ENCODE data around the gene MTFP1. TPM values are rescaled to one million over a fixed set of nuclear protein-coding genes. Genes with fewer than 3 reads are reported as not detected.

MTFP1 gene
- total RNA-seq, 1 experiment from 2014 or later, result 46.2 TPM

GRCh38 chr22:30411780-30412179 is 13.8 kb upstream of the MTFP1 start:
- Histone ChIP-seq H3K4me3 (no peak overlapping the region), H3K27me3 (replicated peaks) (no peaks in the 10 kb centered on the region), H3K27ac (no peak overlapping the region), H3K9me3 (replicated peaks) (no peaks in the 10 kb centered on the region), H3K4me1 (replicated peaks) (peaks cover 6% of the 10 kb centered on the region; the same call in 1 of the 2 replicates), H3K36me3 (peaks cover 73% of the 10 kb centered on the region)
- DNase-seq (ENCODE audit: low read depth in 1 of 2, low spot score in 2 of 2), result no peak

GRCh38 chr22:30413001-30413400 is 12.6 kb upstream of the MTFP1 start:
- H3K4me1 ChIP-seq (replicated peaks), result peaks cover 6% of the 10 kb centered on the region; the same call in 1 of the 2 replicates
- H3K27me3 ChIP-seq (replicated peaks), result no peaks in the 10 kb centered on the region
- no peak overlapping the region for H3K4me3 ChIP-seq
- H3K36me3 ChIP-seq, result peaks cover 78% of the 10 kb centered on the region
- no peaks in the 10 kb centered on the region for H3K9me3 ChIP-seq (replicated peaks)
- no peak overlapping the region for H3K27ac ChIP-seq
- DNase-seq (ENCODE audit: low read depth in 1 of 2, low spot score in 2 of 2), result no peak

GRCh38 chr22:30413745-30414524 is 11.6 kb upstream of the MTFP1 start:
- Histone ChIP-seq H3K27ac (no peak overlapping the region), H3K4me1 (replicated peaks) (peaks cover under 1% of the 10 kb centered on the region; the same call in 1 of the 2 replicates), H3K4me3 (no peak overlapping the region), H3K27me3 (replicated peaks) (no peaks in the 10 kb centered on the region), H3K9me3 (replicated peaks) (no peaks in the 10 kb centered on the region), H3K36me3 (peaks cover 77% of the 10 kb centered on the region)
- no peak for DNase-seq (ENCODE audit: low read depth in 1 of 2, low spot score in 2 of 2)

- Histone ChIP-seq H3K36me3 (peaks cover 78% of the 10 kb centered on the region), H3K9me3 (replicated peaks) (no peaks in the 10 kb centered on the region), H3K4me1 (replicated peaks) (peaks cover 5% of the 10 kb centered on the region), H3K27ac (no peak overlapping the region), H3K4me3 (no peak overlapping the region), H3K27me3 (replicated peaks) (no peaks in the 10 kb centered on the region)
- DNase-seq (ENCODE audit: low read depth in 1 of 2, low spot score in 2 of 2), result no peak
Observed at GRCh38 chr22:30414525-30415047, 11.0 kb upstream of the MTFP1 start.

- Histone ChIP-seq H3K4me3 (no peak overlapping the region), H3K36me3 (peaks cover 64% of the 10 kb centered on the region)
- DNase-seq (ENCODE audit: low read depth in 1 of 2, low spot score in 2 of 2), result no peak
Observed at GRCh38 chr22:30416403-30416802, 9.2 kb upstream of the MTFP1 start.

GRCh38 chr22:30416837-30417236 is 8.7 kb upstream of the MTFP1 start:
- H3K9me3 ChIP-seq (replicated peaks), result no peaks in the 10 kb centered on the region
- no peaks in the 10 kb centered on the region for H3K27me3 ChIP-seq (replicated peaks)
- no peak for DNase-seq (ENCODE audit: low read depth in 1 of 2, low spot score in 2 of 2)
- no peak overlapping the region for H3K27ac ChIP-seq
- no peak overlapping the region for H3K4me3 ChIP-seq
- peaks cover 65% of the 10 kb centered on the region for H3K36me3 ChIP-seq
- H3K4me1 ChIP-seq (replicated peaks), result peaks cover 27% of the 10 kb centered on the region

More at GRCh38 chr22:30416403-30416802, 9.2 kb upstream of the MTFP1 start:
- Histone ChIP-seq H3K27ac (no peak overlapping the region), H3K9me3 (replicated peaks) (no peaks in the 10 kb centered on the region), H3K27me3 (replicated peaks) (no peaks in the 10 kb centered on the region), H3K4me1 (replicated peaks) (peaks cover 23% of the 10 kb centered on the region)

- peak; percentile 59 to 82 for DNase-seq (ENCODE audit: low read depth in 1 of 2, low spot score in 2 of 2)
- H3K27ac ChIP-seq, result peak overlapping the region; percentile 90
- peaks cover 55% of the 10 kb centered on the region for H3K4me1 ChIP-seq (replicated peaks)
- H3K27me3 ChIP-seq (replicated peaks), result no peaks in the 10 kb centered on the region
- no peak overlapping the region for H3K4me3 ChIP-seq
- H3K36me3 ChIP-seq, result peaks cover 49% of the 10 kb centered on the region
- no peaks in the 10 kb centered on the region for H3K9me3 ChIP-seq (replicated peaks)
Observed at GRCh38 chr22:30420347-30421125, 5.0 kb upstream of the MTFP1 start.

GRCh38 chr22:30421695-30422480 is 3.7 kb upstream of the MTFP1 start:
- H3K36me3 ChIP-seq, result peaks cover 35% of the 10 kb centered on the region
- no peak overlapping the region for H3K4me3 ChIP-seq
- no peaks in the 10 kb centered on the region for H3K9me3 ChIP-seq (replicated peaks)
- H3K27me3 ChIP-seq (replicated peaks), result no peaks in the 10 kb centered on the region
- peaks cover 67% of the 10 kb centered on the region for H3K4me1 ChIP-seq (replicated peaks)
- peak overlapping the region; percentile 90 for H3K27ac ChIP-seq
- peak in 1 of 2 experiments; percentile 15 for DNase-seq (ENCODE audit: low read depth in 1 of 2, low spot score in 2 of 2)

- H3K27ac ChIP-seq, result peak overlapping the region; percentile 90
- H3K27me3 ChIP-seq (replicated peaks), result no peaks in the 10 kb centered on the region
- peaks cover 67% of the 10 kb centered on the region for H3K4me1 ChIP-seq (replicated peaks)
- no peaks in the 10 kb centered on the region for H3K9me3 ChIP-seq (replicated peaks)
- peaks cover 32% of the 10 kb centered on the region for H3K36me3 ChIP-seq
- peak overlapping the region; percentile 43 for H3K4me3 ChIP-seq
- DNase-seq (ENCODE audit: low read depth in 1 of 2, low spot score in 2 of 2), result peak; percentile 93
Observed at GRCh38 chr22:30422481-30423300, 2.9 kb upstream of the MTFP1 start.

- Histone ChIP-seq H3K4me3 (peak overlapping the region; percentile 43), H3K36me3 (peaks cover 26% of the 10 kb centered on the region), H3K27me3 (replicated peaks) (no peaks in the 10 kb centered on the region), H3K27ac (peak overlapping the region; percentile 90), H3K4me1 (replicated peaks) (peaks cover 67% of the 10 kb centered on the region), H3K9me3 (replicated peaks) (no peaks in the 10 kb centered on the region)
- DNase-seq (ENCODE audit: low read depth in 1 of 2, low spot score in 2 of 2), result peak in 1 of 2 experiments; percentile 82
Observed at GRCh38 chr22:30423301-30423958, 2.1 kb upstream of the MTFP1 start.

GRCh38 chr22:30423959-30424533 is 1.5 kb upstream of the MTFP1 start:
- H3K4me1 ChIP-seq (replicated peaks), result peaks cover 67% of the 10 kb centered on the region
- H3K4me3 ChIP-seq, result peak overlapping the region; percentile 43
- H3K9me3 ChIP-seq (replicated peaks), result no peaks in the 10 kb centered on the region
- no peaks in the 10 kb centered on the region for H3K27me3 ChIP-seq (replicated peaks)
- peak; percentile 98 to 99 for DNase-seq (ENCODE audit: low read depth in 1 of 2, low spot score in 2 of 2)
- H3K36me3 ChIP-seq, result peaks cover 23% of the 10 kb centered on the region
- H3K27ac ChIP-seq, result peak overlapping the region; percentile 90
